Peyer's patch (tissue), 4 donors: ENCODE measurements around the gene NOD1. TPM values are rescaled to one million over a fixed set of nuclear protein-coding genes. Genes with fewer than 3 reads are reported as not detected.
"Not testable (repeated sequence)": the region's sequence is repeated elsewhere in the genome, so short reads cannot be mapped to it uniquely, and the experiment has no call there.

Experiments
- DNase-seq, 3 donors: peaks; one replicate each; pipeline ENCODE4 v3.0.0-alpha.2; 2017 to 2019
- H3K27ac ChIP-seq, 4 donors: fragments of 200-600 bp; sonication (generic); one replicate each; pipeline ENCODE4 v1.5.1; 2016 to 2019
- H3K27me3 ChIP-seq, 2 donors: fragments of 200-600 bp; sonication (generic); one replicate each; pipeline ENCODE4 v1.5.1; 2019
- H3K36me3 ChIP-seq, 3 donors: fragments of 200-600 bp; sonication (generic); one replicate each; pipeline ENCODE4 v1.5.1; 2016 to 2019
- H3K4me1 ChIP-seq, 4 donors: fragments of 200-600 bp; sonication (generic); one replicate each; pipeline ENCODE4 v1.5.1; 2016 to 2019
- H3K4me3 ChIP-seq, 4 donors: fragments of 200-600 bp; sonication (generic); 1 replicate in 3 of 4; 2 replicates in 1 of 4; pipeline ENCODE4 v1.5.1; 2016 to 2019; ENCODE audit warnings: mild to moderate bottlenecking in 1 of 4
- H3K9me3 ChIP-seq, 4 donors: fragments of 200-600 bp; sonication (generic); one replicate each; pipeline ENCODE4 v1.5.1; 2016 to 2019; ENCODE audit warnings: mild to moderate bottlenecking in 1 of 4
- POLR2A ChIP-seq, 2 donors: fragments of 450-650 bp; IDR thresholded peaks; one replicate each; pipeline ENCODE4 v1.5.1; 2017; ENCODE audit warnings: antibody characterized with exemption in 2 of 2, mild to moderate bottlenecking in 2 of 2, moderate library complexity in 2 of 2
- total RNA-seq, 4 donors: library from RNA; depleted of rRNA; stranded (reverse); fragments of >200 nt; gene quantifications; one replicate each; pipeline ENCODE4 v1.1.0, GENCODE V29; 2016
- TF ChIP-seq, protein P1 (sequence below), 6 experiments: fragments of 450-650 bp in 4 of 6; fragments of 200-600 bp in 2 of 6; sonication (generic) in 1 of 6; IDR thresholded peaks; one replicate each; pipeline ENCODE4 v1.5.1; 2017 to 2019; ENCODE audit warnings: antibody characterized with exemption in 6 of 6, mild to moderate bottlenecking in 3 of 6, moderate library complexity in 1 of 6

The NOD1 gene
- total RNA-seq, 4 donors from 2014 or later, result 4.0 to 29.7 (median 21.0) TPM

DNA sequence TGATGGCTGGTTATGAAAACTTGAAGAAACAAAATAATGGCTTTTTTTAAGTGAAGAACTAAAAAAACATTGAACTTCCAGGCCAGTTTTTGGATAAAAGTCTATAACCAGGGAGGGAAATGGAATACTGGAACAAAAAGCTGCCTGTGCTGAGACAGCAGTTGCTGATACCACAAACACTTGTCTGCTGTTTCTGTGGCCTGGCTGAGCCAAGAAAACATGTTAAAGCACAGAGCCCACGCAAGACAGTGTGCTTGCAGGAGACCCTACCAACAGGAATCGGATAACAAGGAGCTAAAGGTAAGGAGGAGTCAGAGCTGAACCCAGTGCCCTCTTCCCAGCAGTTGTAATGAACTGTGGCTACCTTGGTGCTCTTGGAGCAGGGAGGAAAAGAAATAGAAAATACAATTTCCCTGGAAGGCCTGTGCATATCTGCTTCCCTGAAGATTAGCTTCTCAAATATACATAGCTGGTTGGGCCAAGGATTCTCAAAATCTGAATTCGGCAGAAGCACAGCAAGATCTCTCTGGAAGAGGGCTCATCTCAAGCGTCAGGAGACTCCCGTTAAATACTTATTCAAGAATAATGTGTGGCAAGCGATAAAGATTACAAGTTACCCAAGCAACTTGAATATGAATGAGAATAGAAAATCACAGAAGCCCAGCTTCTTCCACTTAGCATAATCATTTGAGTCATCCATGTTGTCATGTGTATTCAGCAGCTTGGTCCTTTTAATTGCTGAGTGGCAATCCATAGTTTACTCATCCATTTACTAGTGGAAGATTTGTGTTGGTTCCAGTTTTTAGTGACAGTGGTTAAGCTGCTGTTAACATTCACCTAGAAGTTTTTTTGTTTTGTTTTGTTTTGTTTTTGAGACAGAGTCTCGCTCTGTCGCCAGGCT lies 87.6 kb downstream of the NOD1 start:
- DNase-seq, result no peak
- TF ChIP-seq, protein P1, sequence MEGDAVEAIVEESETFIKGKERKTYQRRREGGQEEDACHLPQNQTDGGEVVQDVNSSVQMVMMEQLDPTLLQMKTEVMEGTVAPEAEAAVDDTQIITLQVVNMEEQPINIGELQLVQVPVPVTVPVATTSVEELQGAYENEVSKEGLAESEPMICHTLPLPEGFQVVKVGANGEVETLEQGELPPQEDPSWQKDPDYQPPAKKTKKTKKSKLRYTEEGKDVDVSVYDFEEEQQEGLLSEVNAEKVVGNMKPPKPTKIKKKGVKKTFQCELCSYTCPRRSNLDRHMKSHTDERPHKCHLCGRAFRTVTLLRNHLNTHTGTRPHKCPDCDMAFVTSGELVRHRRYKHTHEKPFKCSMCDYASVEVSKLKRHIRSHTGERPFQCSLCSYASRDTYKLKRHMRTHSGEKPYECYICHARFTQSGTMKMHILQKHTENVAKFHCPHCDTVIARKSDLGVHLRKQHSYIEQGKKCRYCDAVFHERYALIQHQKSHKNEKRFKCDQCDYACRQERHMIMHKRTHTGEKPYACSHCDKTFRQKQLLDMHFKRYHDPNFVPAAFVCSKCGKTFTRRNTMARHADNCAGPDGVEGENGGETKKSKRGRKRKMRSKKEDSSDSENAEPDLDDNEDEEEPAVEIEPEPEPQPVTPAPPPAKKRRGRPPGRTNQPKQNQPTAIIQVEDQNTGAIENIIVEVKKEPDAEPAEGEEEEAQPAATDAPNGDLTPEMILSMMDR (IDR thresholded peaks at IDR 0.05), result no peak
- no peak for TF ChIP-seq POLR2A (IDR thresholded peaks at IDR 0.05)
- Histone ChIP-seq H3K4me1 (no peaks in the 10 kb centered on the region), H3K4me3 (no peak overlapping the region), H3K9me3 (no peaks in the 10 kb centered on the region), H3K36me3 (no peaks in the 10 kb centered on the region), H3K27ac (no peak overlapping the region), H3K27me3 (no peaks in the 10 kb centered on the region)

DNA sequence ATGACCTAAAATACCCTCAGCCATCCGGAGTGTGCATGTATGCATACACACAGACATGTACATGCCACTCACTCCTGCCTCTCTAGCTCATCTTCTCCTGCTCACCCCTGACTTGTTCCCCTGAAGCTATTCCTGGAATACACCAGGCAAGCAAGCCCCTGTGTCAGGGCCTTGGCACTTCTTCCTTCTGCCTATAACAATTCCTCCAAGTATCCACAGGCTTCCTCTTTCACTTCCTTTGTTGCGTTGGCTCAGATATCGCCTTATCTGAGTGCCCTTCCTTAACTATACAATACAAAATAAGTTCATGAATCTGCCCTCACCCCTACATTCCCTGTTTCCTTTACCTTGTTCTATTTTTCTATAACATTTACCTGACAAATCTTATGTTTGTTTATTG lies 88.8 kb downstream of the NOD1 start:
- no peaks in the 10 kb centered on the region for H3K36me3 ChIP-seq
- H3K27me3 ChIP-seq, result no peaks in the 10 kb centered on the region
- no peak for DNase-seq

DNA sequence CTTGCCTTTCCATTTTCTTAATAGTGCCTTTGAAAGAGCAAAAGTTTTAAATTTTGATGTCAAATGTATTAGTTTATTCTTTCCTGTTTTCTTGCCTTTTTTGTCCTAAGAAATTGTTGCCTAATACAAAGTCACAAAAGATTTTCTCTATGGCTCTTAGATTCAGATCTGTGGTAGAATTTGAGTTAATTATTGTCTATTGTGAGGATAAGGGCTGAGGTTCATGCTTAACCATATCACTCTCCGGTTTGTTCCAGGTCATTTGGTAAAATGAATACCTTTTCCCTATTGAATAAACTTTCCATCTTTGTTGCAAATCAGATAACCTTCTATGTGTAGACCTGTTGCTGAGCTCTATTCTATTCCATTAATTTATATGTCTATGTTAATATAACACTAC lies 96.0 kb downstream of the NOD1 start:
- TF ChIP-seq, protein P1 (IDR thresholded peaks at IDR 0.05), result no peak
- no peak for TF ChIP-seq POLR2A (IDR thresholded peaks at IDR 0.05)

More for the DNA sequence above, 88.8 kb downstream of the NOD1 start:
- TF ChIP-seq, protein P1 (IDR thresholded peaks at IDR 0.05), result no peak
- TF ChIP-seq POLR2A (IDR thresholded peaks at IDR 0.05), result no peak
- Histone ChIP-seq H3K9me3 (no peaks in the 10 kb centered on the region), H3K4me1 (no peaks in the 10 kb centered on the region), H3K4me3 (no peak overlapping the region), H3K27ac (no peak overlapping the region)

DNA sequence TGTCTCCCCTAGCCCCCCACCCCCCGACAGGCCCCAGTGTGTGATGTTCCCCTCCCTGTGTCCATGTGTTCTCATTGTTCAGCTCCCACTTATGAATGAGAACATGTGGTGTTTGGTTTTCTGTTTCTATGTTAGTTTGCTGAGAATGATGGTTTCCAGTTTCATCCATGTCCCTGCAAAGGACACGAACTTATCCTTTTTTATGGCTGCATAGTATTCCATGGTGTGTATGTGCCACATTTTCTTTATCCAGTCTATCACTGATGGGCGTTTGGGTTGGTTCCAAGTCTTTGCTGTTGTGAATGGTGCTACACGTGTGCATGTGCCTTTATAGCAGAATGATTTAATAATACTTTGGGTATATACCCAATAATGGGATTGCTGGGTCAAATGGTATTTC lies 97.8 kb downstream of the NOD1 start:
- not testable (repeated sequence) for H3K36me3 ChIP-seq, H3K27me3 ChIP-seq, H3K9me3 ChIP-seq, H3K4me3 ChIP-seq, DNase-seq, H3K4me1 ChIP-seq, H3K27ac ChIP-seq

More for the DNA sequence above, 96.0 kb downstream of the NOD1 start:
- Histone ChIP-seq H3K27ac (no peak overlapping the region), H3K4me1 (no peaks in the 10 kb centered on the region), H3K36me3 (no peaks in the 10 kb centered on the region), H3K4me3 (no peak overlapping the region), H3K27me3 (no peaks in the 10 kb centered on the region), H3K9me3 (peaks cover 0 to 3% (median 0%) of the 10 kb centered on the region in 4 donors)
- no peak for DNase-seq

DNA sequence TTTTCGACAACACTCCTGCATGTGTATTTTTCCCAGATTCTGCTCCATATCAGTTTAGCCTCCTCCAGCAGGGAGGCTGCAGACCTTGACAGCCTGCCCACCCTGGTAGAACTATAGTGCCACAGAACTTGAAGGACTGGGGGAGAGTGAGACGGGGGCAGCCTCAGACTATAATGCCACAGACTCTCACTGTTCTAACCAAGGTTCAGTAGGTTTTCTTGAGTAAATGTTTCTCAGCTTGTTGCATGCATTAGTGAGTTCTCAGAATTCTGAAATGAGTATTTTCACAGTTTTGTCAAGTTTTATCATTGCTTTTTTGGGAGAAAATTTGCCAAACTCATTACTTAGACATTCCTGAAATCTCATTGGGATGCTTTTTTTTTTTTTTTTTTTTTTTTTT lies 98.3 kb downstream of the NOD1 start:
- no peaks in the 10 kb centered on the region for H3K4me1 ChIP-seq
- TF ChIP-seq POLR2A (IDR thresholded peaks at IDR 0.05), result no peak
- TF ChIP-seq, protein P1 (IDR thresholded peaks at IDR 0.05), result no peak
- H3K36me3 ChIP-seq, result no peaks in the 10 kb centered on the region
- H3K4me3 ChIP-seq, result no peak overlapping the region
- no peak for DNase-seq
- no peak overlapping the region for H3K27ac ChIP-seq
- H3K27me3 ChIP-seq, result no peaks in the 10 kb centered on the region
- H3K9me3 ChIP-seq, result peaks cover 0 to 3% (median 0%) of the 10 kb centered on the region in 4 donors

DNA sequence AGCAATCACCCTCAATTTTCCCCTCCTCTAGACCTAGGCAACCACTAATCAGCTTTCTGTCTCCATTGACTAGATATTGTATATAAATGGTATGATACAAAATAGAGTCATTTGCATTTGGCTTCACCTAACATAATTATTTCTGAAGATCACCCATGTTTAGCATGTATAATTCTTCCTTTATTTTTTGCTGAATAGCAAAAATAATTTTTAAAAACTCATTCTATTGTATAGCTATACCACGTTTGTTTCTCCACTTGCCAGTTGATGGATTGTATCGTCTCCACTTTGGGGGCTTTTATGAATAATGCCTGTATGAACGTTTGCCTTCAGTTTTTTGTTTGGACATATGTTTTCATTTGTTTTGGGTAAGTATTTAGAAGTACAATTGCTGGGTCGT lies 98.8 kb downstream of the NOD1 start:
- Histone ChIP-seq H3K4me1 (no peaks in the 10 kb centered on the region), H3K9me3 (peaks cover 0 to 3% (median 0%) of the 10 kb centered on the region in 4 donors), H3K27me3 (no peaks in the 10 kb centered on the region), H3K4me3 (no peak overlapping the region), H3K36me3 (no peaks in the 10 kb centered on the region), H3K27ac (no peak overlapping the region)
- no peak for TF ChIP-seq POLR2A (IDR thresholded peaks at IDR 0.05)
- TF ChIP-seq, protein P1 (IDR thresholded peaks at IDR 0.05), result no peak
- no peak for DNase-seq
